Gastrocnemius medialis (tissue), 4 donors: ENCODE results near the gene DNAAF5.

Source experiments
- CTCF ChIP-seq, 5 experiments: fragments of 450-650 bp in 3 of 5; fragments of 200-600 bp in 2 of 5; sonication (generic) in 2 of 5; IDR thresholded peaks in 4 of 5; conservative IDR thresholded peaks in 1 of 5; 1 replicate in 4 of 5; 2 replicates in 1 of 5; pipeline ENCODE4 v1.5.1; 2016 to 2019; ENCODE audit warnings: antibody characterized with exemption in 5 of 5, mild to moderate bottlenecking in 3 of 5, moderate library complexity in 3 of 5
- POLR2A ChIP-seq, 2 donors: fragments of 450-650 bp; IDR thresholded peaks; one replicate each; pipeline ENCODE4 v1.6.1; 2017; ENCODE audit warnings: antibody characterized with exemption in 2 of 2, mild to moderate bottlenecking in 2 of 2, moderate library complexity in 2 of 2

DNA sequence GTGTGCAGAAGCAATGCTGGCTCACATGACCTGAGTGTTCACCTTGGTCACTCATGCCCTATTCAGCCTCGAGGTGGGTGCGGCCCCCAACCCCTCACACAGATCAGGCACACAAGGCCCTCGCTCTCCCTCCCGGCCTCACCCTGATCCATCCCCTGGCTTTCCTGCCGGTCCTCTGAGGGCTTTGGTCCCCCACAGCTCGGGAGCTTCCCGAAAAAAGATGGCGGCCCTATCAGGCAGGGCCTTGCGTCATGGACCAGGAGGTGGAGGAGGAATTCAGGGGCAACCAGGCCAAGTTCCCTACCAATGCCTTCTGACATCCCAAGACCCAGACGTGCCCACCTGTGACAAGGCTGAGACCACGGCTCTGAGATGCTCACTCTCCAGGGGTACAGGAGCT is 43.7 kb upstream of the DNAAF5 start:
- no peak for TF ChIP-seq CTCF (IDR thresholded peaks at IDR 0.05 in 4 of 5, conservative IDR thresholded peaks at IDR 0.05 in 1 of 5)
- TF ChIP-seq POLR2A (IDR thresholded peaks at IDR 0.05): no peak
